ENCODE results near the gene CALHM3.
"Not testable (repeated sequence)": the region's sequence is repeated elsewhere in the genome, so short reads cannot be mapped to it uniquely, and the experiment has no call there.

CALHM3 gene

GRCh38 chr10:103523683-103524082, 44.6 kb upstream of the CALHM3 start:
- H3K4me1 ChIP-seq (ENCODE audit: insufficient read depth, low read length, severe bottlenecking) = no peaks in the 10 kb centered on the region
- no peaks in the 10 kb centered on the region for H3K9me3 ChIP-seq (ENCODE audit: low read length)
- no peaks in the 10 kb centered on the region for H3F3A ChIP-seq (ENCODE audit: insufficient read depth, low read length)
- no peaks in the 10 kb centered on the region for H3K79me2 ChIP-seq (ENCODE audit: insufficient read depth, low read length)
- no peak overlapping the region for H3K9ac ChIP-seq (ENCODE audit: low read length)
- H3K27ac ChIP-seq (ENCODE audit: low read depth, low read length, poor library complexity, severe bottlenecking) = no peak overlapping the region
- no peaks in the 10 kb centered on the region for H3K36me3 ChIP-seq (ENCODE audit: insufficient read depth, low read length)
- no peaks in the 10 kb centered on the region for H4K20me1 ChIP-seq (ENCODE audit: insufficient read depth, low read length)
- H3K4me2 ChIP-seq (ENCODE audit: low read length) = no peak overlapping the region
- H3K27me3 ChIP-seq (ENCODE audit: insufficient read depth, low read length) = no peaks in the 10 kb centered on the region
- no peak overlapping the region for H3K4me3 ChIP-seq (ENCODE audit: low read depth, low read length, poor library complexity, severe bottlenecking)
- no peak overlapping the region for H2AFZ ChIP-seq (ENCODE audit: low read length)
- no peak for TF ChIP-seq EZH2 (IDR thresholded peaks at IDR 0.05; ENCODE audit: borderline replicate concordance, low read length)
- H3K9me2 ChIP-seq (ENCODE audit: low read depth, low read length) = no peaks in the 10 kb centered on the region

- not testable (repeated sequence) for H3K36me3 ChIP-seq (ENCODE audit: insufficient read depth, low read length); H3K9me3 ChIP-seq (ENCODE audit: low read length); H2AFZ ChIP-seq (ENCODE audit: low read length); H4K20me1 ChIP-seq (ENCODE audit: insufficient read depth, low read length); H3K4me2 ChIP-seq (ENCODE audit: low read length); H3K79me2 ChIP-seq (ENCODE audit: insufficient read depth, low read length); H3F3A ChIP-seq (ENCODE audit: insufficient read depth, low read length); H3K4me3 ChIP-seq (ENCODE audit: low read depth, low read length, poor library complexity, severe bottlenecking); H3K27ac ChIP-seq (ENCODE audit: low read depth, low read length, poor library complexity, severe bottlenecking); H3K9ac ChIP-seq (ENCODE audit: low read length); H3K4me1 ChIP-seq (ENCODE audit: insufficient read depth, low read length, severe bottlenecking); H3K27me3 ChIP-seq (ENCODE audit: insufficient read depth, low read length); H3K9me2 ChIP-seq (ENCODE audit: low read depth, low read length)
These were observed 43.0 kb upstream of the CALHM3 start for GRCh38 chr10:103522006-103522405.

DNA sequence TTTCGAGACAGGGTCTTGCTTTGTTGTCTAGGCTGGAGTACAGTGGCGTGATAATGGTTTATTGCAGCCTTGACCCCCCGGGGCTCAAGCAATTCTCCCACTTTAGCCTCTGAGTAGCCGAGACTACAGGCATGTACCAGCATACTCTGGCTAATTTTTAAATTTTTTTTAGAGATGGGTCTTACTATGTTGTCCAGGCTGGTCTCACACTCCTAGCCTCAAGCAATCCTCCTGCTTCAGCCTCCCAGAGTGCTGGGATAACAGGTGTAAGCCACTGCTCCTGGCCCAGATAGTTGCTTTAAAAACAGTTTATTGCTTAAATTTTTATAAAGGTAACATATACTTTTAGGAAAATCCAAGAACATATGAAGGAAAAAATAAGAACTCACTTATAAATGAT, 40.8 kb upstream of the CALHM3 start:
- no peaks in the 10 kb centered on the region for H3F3A ChIP-seq (ENCODE audit: insufficient read depth, low read length)
- no peak overlapping the region for H3K9ac ChIP-seq (ENCODE audit: low read length)
- H2AFZ ChIP-seq (ENCODE audit: low read length) = no peak overlapping the region
- H3K4me3 ChIP-seq (ENCODE audit: low read depth, low read length, poor library complexity, severe bottlenecking) = no peak overlapping the region
- no peak overlapping the region for H3K4me2 ChIP-seq (ENCODE audit: low read length)
- TF ChIP-seq EZH2 (IDR thresholded peaks at IDR 0.05; ENCODE audit: borderline replicate concordance, low read length) (no peak), CTCF (IDR thresholded peaks at IDR 0.05; ENCODE audit: low read length) (no peak)
- H3K27me3 ChIP-seq (ENCODE audit: insufficient read depth, low read length) = no peaks in the 10 kb centered on the region
- H3K27ac ChIP-seq (ENCODE audit: low read depth, low read length, poor library complexity, severe bottlenecking) = no peak overlapping the region
- H3K4me1 ChIP-seq (ENCODE audit: insufficient read depth, low read length, severe bottlenecking) = no peaks in the 10 kb centered on the region
- no peaks in the 10 kb centered on the region for H3K9me3 ChIP-seq (ENCODE audit: low read length)
- H3K36me3 ChIP-seq (ENCODE audit: insufficient read depth, low read length) = no peaks in the 10 kb centered on the region
- no peaks in the 10 kb centered on the region for H4K20me1 ChIP-seq (ENCODE audit: insufficient read depth, low read length)
- no peaks in the 10 kb centered on the region for H3K79me2 ChIP-seq (ENCODE audit: insufficient read depth, low read length)
- H3K9me2 ChIP-seq (ENCODE audit: low read depth, low read length) = no peaks in the 10 kb centered on the region

DNA sequence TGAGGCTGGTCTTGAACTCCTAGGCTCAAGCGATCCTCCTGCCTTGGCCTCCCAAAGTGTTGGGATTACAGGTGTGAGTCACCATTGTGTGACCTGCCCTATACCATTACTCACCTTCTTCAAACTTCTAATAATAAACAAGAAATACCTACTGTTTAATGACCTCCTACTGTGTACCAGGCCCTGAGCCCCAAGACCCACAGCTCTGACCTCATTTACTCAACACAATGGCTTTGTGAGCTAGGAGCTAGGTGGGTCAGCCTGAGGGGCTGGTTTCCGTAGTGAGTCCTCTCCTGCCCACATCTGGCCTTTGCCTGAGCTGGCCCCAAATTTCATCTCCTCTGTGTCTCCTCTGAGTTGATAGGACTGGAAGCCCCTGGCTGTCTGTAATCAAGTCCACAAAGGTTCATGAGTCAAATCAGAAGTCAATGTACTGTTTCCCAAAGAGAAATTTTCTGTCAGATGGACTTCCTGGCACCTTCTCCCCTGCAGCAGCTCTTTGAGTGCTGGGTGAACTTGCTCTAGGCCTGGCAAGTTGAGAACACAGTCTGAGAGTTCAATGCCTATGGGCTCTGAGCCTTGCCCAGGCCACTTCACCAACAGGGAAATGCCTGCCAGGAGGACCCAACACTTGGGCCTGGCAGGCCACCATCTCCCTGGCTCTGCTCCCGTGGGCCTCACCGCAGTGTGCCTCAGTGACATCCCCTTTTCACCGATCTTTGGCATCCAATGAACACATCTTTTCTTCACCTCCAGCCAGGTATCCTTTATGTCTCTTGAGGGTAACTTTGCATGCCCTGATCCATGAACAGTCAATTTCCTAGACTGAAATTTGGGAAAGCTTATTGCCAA, 38.4 kb upstream of the CALHM3 start:
- no peaks in the 10 kb centered on the region for H3F3A ChIP-seq (ENCODE audit: insufficient read depth, low read length)
- TF ChIP-seq EZH2 (IDR thresholded peaks at IDR 0.05; ENCODE audit: borderline replicate concordance, low read length) (no peak), CTCF (IDR thresholded peaks at IDR 0.05; ENCODE audit: low read length) (no peak)
- no peak overlapping the region for H3K4me2 ChIP-seq (ENCODE audit: low read length)
- no peaks in the 10 kb centered on the region for H3K79me2 ChIP-seq (ENCODE audit: insufficient read depth, low read length)
- H3K27me3 ChIP-seq (ENCODE audit: insufficient read depth, low read length) = no peaks in the 10 kb centered on the region
- H3K27ac ChIP-seq (ENCODE audit: low read depth, low read length, poor library complexity, severe bottlenecking) = no peak overlapping the region
- no peaks in the 10 kb centered on the region for H3K4me1 ChIP-seq (ENCODE audit: insufficient read depth, low read length, severe bottlenecking)
- no peaks in the 10 kb centered on the region for H4K20me1 ChIP-seq (ENCODE audit: insufficient read depth, low read length)
- H3K36me3 ChIP-seq (ENCODE audit: insufficient read depth, low read length) = no peaks in the 10 kb centered on the region
- H3K9me2 ChIP-seq (ENCODE audit: low read depth, low read length) = no peaks in the 10 kb centered on the region
- no peak overlapping the region for H2AFZ ChIP-seq (ENCODE audit: low read length)
- H3K9me3 ChIP-seq (ENCODE audit: low read length) = no peaks in the 10 kb centered on the region
- H3K9ac ChIP-seq (ENCODE audit: low read length) = no peak overlapping the region
- H3K4me3 ChIP-seq (ENCODE audit: low read depth, low read length, poor library complexity, severe bottlenecking) = no peak overlapping the region

Measured in OCI-LY1 (cell line).